ENCODE results near the gene TFF2. TPM values are rescaled to one million over a fixed set of nuclear protein-coding genes. Genes with fewer than 3 reads are reported as not detected.

The TFF2 gene
- total and polyA plus RNA-seq, 10 donors = 0.14 TPM; not detected in 9

GRCh38 chr21:42384156-42384945, 33.6 kb upstream of the TFF2 start:
- peak; percentile 28 for DNase-seq
- Histone ChIP-seq H3K4me1 (peaks cover 0 to 52% (median 6%) of the 10 kb centered on the region in 6 donors), H3K27ac (peak overlapping the region in 2 of 8 donors; percentile 44 to 73), H3K27me3 (replicated peaks in 1 of 7) (no peaks in the 10 kb centered on the region), H3K36me3 (no peaks in the 10 kb centered on the region), H3K4me3 (no peak overlapping the region), H3K9me3 (peaks cover 3 to 22% (median 16%) of the 10 kb centered on the region in 8 donors)
- WGBS, 5 donors = 75 to 89% (median 81%) methylated on average over 8 of the region's 8 CpGs
- intact Hi-C loops (cut with DNase I; ENCODE audit: low total_unique reads) = loop anchor here (10.0 kb wide), 1 partner anchor 60 kb away; no protein-coding TSS in a partner anchor
- no peak for TF ChIP-seq POLR2A (IDR thresholded peaks at IDR 0.05)
- no peak for TF ChIP-seq POLR2AphosphoS5 (IDR thresholded peaks at IDR 0.05)
- TF ChIP-seq CTCF (IDR thresholded peaks at IDR 0.05 in 8 of 11, conservative IDR thresholded peaks at IDR 0.05 in 3 of 11) = no peak

- intact Hi-C loops (cut with DNase I; ENCODE audit: low total_unique reads) = loop anchor here (10.0 kb wide), 1 partner anchor 61 kb away; no protein-coding TSS in a partner anchor
Measured at GRCh38 chr21:42383331-42383730, 32.5 kb upstream of the TFF2 start.

GRCh38 chr21:42382915-42383314, 32.1 kb upstream of the TFF2 start:
- WGBS, 5 donors = 90 to 95% (median 92%) methylated on average over 4 to 6 of the region's 6 CpGs
- peaks cover 0 to 43% (median 0%) of the 10 kb centered on the region in 6 donors for H3K4me1 ChIP-seq
- DNase-seq = no peak
- H3K9me3 ChIP-seq = peaks cover 3 to 22% (median 16%) of the 10 kb centered on the region in 8 donors
- H3K27ac ChIP-seq = no peak overlapping the region
- no peaks in the 10 kb centered on the region for H3K27me3 ChIP-seq (replicated peaks in 1 of 7)
- H3K36me3 ChIP-seq = no peaks in the 10 kb centered on the region
- no peak for TF ChIP-seq CTCF (IDR thresholded peaks at IDR 0.05 in 8 of 11, conservative IDR thresholded peaks at IDR 0.05 in 3 of 11)
- no peak for TF ChIP-seq POLR2A (IDR thresholded peaks at IDR 0.05)
- no peak for TF ChIP-seq POLR2AphosphoS5 (IDR thresholded peaks at IDR 0.05)
- intact Hi-C loops (cut with DNase I; ENCODE audit: low total_unique reads) = loop anchor here (10.0 kb wide), 1 partner anchor 62 kb away; no protein-coding TSS in a partner anchor
- no peak overlapping the region for H3K4me3 ChIP-seq

More at GRCh38 chr21:42383331-42383730, 32.5 kb upstream of the TFF2 start:
- peak; percentile 44 for DNase-seq
- WGBS, 5 donors = 79 to 92% (median 86%) methylated on average over 6 of the region's 6 CpGs
- no peak for TF ChIP-seq POLR2A (IDR thresholded peaks at IDR 0.05)
- TF ChIP-seq POLR2AphosphoS5 (IDR thresholded peaks at IDR 0.05) = no peak
- TF ChIP-seq CTCF (IDR thresholded peaks at IDR 0.05 in 8 of 11, conservative IDR thresholded peaks at IDR 0.05 in 3 of 11) = no peak
- Histone ChIP-seq H3K36me3 (no peaks in the 10 kb centered on the region), H3K4me1 (peaks cover 0 to 46% (median 0%) of the 10 kb centered on the region in 6 donors), H3K27me3 (replicated peaks in 1 of 7) (no peaks in the 10 kb centered on the region), H3K4me3 (no peak overlapping the region), H3K27ac (no peak overlapping the region), H3K9me3 (peaks cover 3 to 22% (median 16%) of the 10 kb centered on the region in 8 donors)

Data from spleen (tissue), 11 donors.